ENCODE data around the gene RUNX2.

- TF ChIP-seq CTCF (IDR thresholded peaks at IDR 0.05; ENCODE audit: low read depth, low read length, missing input control) (no peak), MAX (IDR thresholded peaks at IDR 0.05) (no peak), RAD21 (IDR thresholded peaks at IDR 0.05) (no peak), REST (IDR thresholded peaks at IDR 0.05) (no peak), RXRA (IDR thresholded peaks at IDR 0.05) (no peak), NR2F2 (IDR thresholded peaks at IDR 0.05) (no peak), JUND (IDR thresholded peaks at IDR 0.05) (no peak), TAF1 (conservative IDR thresholded peaks at IDR 0.05) (no peak), GABPA (IDR thresholded peaks at IDR 0.05 in 1 of 2, conservative IDR thresholded peaks at IDR 0.05 in 1 of 2) (no peak), YY1 (IDR thresholded peaks at IDR 0.05) (no peak), SP1 (IDR thresholded peaks at IDR 0.05) (no peak)
Observed at GRCh38 chr6:45326698-45327417, 1.3 kb upstream of the RUNX2 start.

Measured in liver (tissue), 3 donors.